ENCODE data around the gene SLC6A11. TPM values are rescaled to one million over a fixed set of nuclear protein-coding genes. Genes with fewer than 3 reads are reported as not detected.

Gene SLC6A11
- total RNA-seq, 1 experiment from 2014 or later = not detected

DNA sequence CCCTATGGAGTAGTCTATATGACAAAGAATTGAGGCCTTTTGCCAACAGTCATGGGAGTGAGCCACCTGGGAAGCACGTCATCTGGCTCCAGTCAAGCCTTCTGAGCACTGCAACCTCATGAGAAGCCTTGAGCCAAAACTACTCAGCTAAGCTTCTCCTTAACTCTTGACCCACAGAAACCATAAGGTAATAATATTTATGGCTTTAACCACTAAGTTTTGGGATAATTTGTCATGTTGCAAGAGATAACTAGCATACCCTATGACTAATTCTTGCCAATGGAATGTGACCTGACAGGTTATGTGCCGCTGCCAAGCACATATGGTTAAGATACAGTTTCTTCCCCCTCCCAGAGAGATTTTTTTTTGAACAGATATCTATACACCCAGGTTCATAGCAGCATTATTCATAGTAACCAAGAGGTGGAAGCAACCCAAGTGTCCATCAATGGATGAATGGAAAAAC lies 11.8 kb upstream of the SLC6A11 start:
- no peaks in the 10 kb centered on the region for H3K36me3 ChIP-seq (ENCODE audit: insufficient read depth, low read length, poor library complexity, severe bottlenecking)
- no peak overlapping the region for H3K4me3 ChIP-seq (ENCODE audit: low read depth, low read length, poor library complexity, severe bottlenecking)
- TF ChIP-seq EZH2 (IDR thresholded peaks at IDR 0.05; ENCODE audit: borderline replicate concordance, low read depth, low read length, poor library complexity, severe bottlenecking) = no peak
- TF ChIP-seq, protein P1, sequence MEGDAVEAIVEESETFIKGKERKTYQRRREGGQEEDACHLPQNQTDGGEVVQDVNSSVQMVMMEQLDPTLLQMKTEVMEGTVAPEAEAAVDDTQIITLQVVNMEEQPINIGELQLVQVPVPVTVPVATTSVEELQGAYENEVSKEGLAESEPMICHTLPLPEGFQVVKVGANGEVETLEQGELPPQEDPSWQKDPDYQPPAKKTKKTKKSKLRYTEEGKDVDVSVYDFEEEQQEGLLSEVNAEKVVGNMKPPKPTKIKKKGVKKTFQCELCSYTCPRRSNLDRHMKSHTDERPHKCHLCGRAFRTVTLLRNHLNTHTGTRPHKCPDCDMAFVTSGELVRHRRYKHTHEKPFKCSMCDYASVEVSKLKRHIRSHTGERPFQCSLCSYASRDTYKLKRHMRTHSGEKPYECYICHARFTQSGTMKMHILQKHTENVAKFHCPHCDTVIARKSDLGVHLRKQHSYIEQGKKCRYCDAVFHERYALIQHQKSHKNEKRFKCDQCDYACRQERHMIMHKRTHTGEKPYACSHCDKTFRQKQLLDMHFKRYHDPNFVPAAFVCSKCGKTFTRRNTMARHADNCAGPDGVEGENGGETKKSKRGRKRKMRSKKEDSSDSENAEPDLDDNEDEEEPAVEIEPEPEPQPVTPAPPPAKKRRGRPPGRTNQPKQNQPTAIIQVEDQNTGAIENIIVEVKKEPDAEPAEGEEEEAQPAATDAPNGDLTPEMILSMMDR (conservative IDR thresholded peaks at IDR 0.05; ENCODE audit: low read depth, low read length) = no peak
- intact Hi-C loops (cut with micrococcal nuclease; ENCODE audit: unreplicated experiment) = no loop called here
- no peaks in the 10 kb centered on the region for H3K9me3 ChIP-seq (ENCODE audit: low read depth, low read length, poor library complexity, severe bottlenecking)
- no peak for DNase-seq (ENCODE audit: low spot score)
- H3K27me3 ChIP-seq (replicated peaks; ENCODE audit: insufficient read depth, low read depth, low read length, poor library complexity) = peaks cover 37% of the 10 kb centered on the region
- ChIA-PET CTCF (no interaction called here), POLR2A (ENCODE audit: low non-redundant PET) (no interaction called here)
- no TSS peak for BruUV-seq (replicated peaks)
- H3K27ac ChIP-seq (ENCODE audit: low read depth, low read length, poor library complexity, severe bottlenecking) = no peak overlapping the region
- H3K4me1 ChIP-seq (ENCODE audit: insufficient read depth, low read length, poor library complexity, severe bottlenecking) = no peaks in the 10 kb centered on the region

- intact Hi-C loops (cut with micrococcal nuclease; ENCODE audit: unreplicated experiment) = no loop called here
- no peaks in the 10 kb centered on the region for H3K4me1 ChIP-seq (ENCODE audit: insufficient read depth, low read length, poor library complexity, severe bottlenecking)
- TF ChIP-seq, protein P1 (conservative IDR thresholded peaks at IDR 0.05; ENCODE audit: low read depth, low read length) = no peak
- no peak for TF ChIP-seq EZH2 (IDR thresholded peaks at IDR 0.05; ENCODE audit: borderline replicate concordance, low read depth, low read length, poor library complexity, severe bottlenecking)
- ChIA-PET CTCF (no interaction called here), POLR2A (ENCODE audit: low non-redundant PET) (interaction anchor here (0.5 kb wide), 1 partner anchor 45 kb away, joined by 5 read pairs; no protein-coding TSS in a partner anchor)
- no peak for DNase-seq (ENCODE audit: low spot score)
- no TSS peak for BruUV-seq (replicated peaks)
- no peaks in the 10 kb centered on the region for H3K36me3 ChIP-seq (ENCODE audit: insufficient read depth, low read length, poor library complexity, severe bottlenecking)
- H3K9me3 ChIP-seq (ENCODE audit: low read depth, low read length, poor library complexity, severe bottlenecking) = no peaks in the 10 kb centered on the region
- no peak overlapping the region for H3K4me3 ChIP-seq (ENCODE audit: low read depth, low read length, poor library complexity, severe bottlenecking)
- H3K27ac ChIP-seq (ENCODE audit: low read depth, low read length, poor library complexity, severe bottlenecking) = no peak overlapping the region
- H3K27me3 ChIP-seq (replicated peaks; ENCODE audit: insufficient read depth, low read depth, low read length, poor library complexity) = peaks cover 23% of the 10 kb centered on the region
Measured at GRCh38 chr3:10806006-10806405, 10.0 kb upstream of the SLC6A11 start.

DNA sequence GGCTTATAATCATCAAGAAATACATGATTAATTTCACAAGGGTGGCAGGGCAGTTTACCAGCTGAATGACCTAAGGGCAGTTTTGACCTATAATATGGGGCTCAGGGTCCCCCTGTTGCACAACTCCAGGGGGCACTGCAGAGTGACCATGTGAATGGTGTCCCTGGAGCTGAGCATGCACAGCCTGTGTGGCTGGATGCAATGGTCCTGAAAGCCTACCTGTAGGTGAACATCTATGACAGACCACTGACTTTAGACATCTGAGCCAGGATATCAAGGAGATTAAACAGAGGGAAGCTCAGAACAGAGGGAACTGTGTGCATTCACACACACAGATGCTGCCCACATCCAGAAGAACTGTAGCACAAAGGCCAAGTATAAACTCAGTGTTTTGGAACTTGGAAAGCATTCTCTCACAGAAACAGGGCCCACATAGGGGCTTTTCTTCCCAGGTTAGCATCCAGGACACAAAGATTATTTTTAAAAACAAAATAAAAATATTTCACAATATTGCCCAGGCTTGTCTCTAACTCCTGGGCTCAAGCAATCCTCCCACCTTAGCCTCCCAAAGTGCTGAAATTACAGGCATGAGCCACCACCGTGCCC lies 7.8 kb upstream of the SLC6A11 start:
- BruUV-seq (replicated peaks) = no TSS peak

More for the DNA sequence above, 7.8 kb upstream of the SLC6A11 start:
- ChIA-PET CTCF (no interaction called here), POLR2A (ENCODE audit: low non-redundant PET) (no interaction called here)
- no peak overlapping the region for H3K27ac ChIP-seq (ENCODE audit: low read depth, low read length, poor library complexity, severe bottlenecking)
- DNase-seq (ENCODE audit: low spot score) = no peak
- TF ChIP-seq, protein P1 (conservative IDR thresholded peaks at IDR 0.05; ENCODE audit: low read depth, low read length) = no peak
- TF ChIP-seq EZH2 (IDR thresholded peaks at IDR 0.05; ENCODE audit: borderline replicate concordance, low read depth, low read length, poor library complexity, severe bottlenecking) = no peak
- no peaks in the 10 kb centered on the region for H3K4me1 ChIP-seq (ENCODE audit: insufficient read depth, low read length, poor library complexity, severe bottlenecking)
- intact Hi-C loops (cut with micrococcal nuclease; ENCODE audit: unreplicated experiment) = no loop called here
- H3K4me3 ChIP-seq (ENCODE audit: low read depth, low read length, poor library complexity, severe bottlenecking) = no peak overlapping the region
- H3K9me3 ChIP-seq (ENCODE audit: low read depth, low read length, poor library complexity, severe bottlenecking) = no peaks in the 10 kb centered on the region
- H3K36me3 ChIP-seq (ENCODE audit: insufficient read depth, low read length, poor library complexity, severe bottlenecking) = no peaks in the 10 kb centered on the region
- peaks cover 18% of the 10 kb centered on the region for H3K27me3 ChIP-seq (replicated peaks; ENCODE audit: insufficient read depth, low read depth, low read length, poor library complexity)
